Stimulated activated CD8-positive, alpha-beta memory T cell treated with anti-CD3 and anti-CD28 coated beads, Interleukin-7, amount 100 ng/mL, for 24 hours (primary cell): ENCODE measurements around the gene NRL.
"Not testable (repeated sequence)": the region's sequence is repeated elsewhere in the genome, so short reads cannot be mapped to it uniquely, and the experiment has no call there.

Source experiments
- DNase-seq: peaks from one replicate; pipeline ENCODE4 v3.0.0-alpha.2; 2020; ENCODE audit warnings: low read depth

NRL gene

GRCh38 chr14:24051789-24052655 lies 62.7 kb downstream of the NRL start, which contains the start of gene CARMIL3:
TSS of gene CARMIL3 (plus strand) at chr14:24052009. CDS start at chr14:24052154, 145 bp downstream.
- DNase-seq: peak; percentile 30

GRCh38 chr14:24051176-24051788 lies 63.5 kb downstream of the NRL start:
- DNase-seq: no peak

GRCh38 chr14:24050753-24051152 lies 64.0 kb downstream of the NRL start:
- not testable (repeated sequence) for DNase-seq

- not testable (repeated sequence) for DNase-seq
Observed at GRCh38 chr14:24049002-24049401, 65.7 kb downstream of the NRL start.

- no peak for DNase-seq
Observed at GRCh38 chr14:24042746-24043145, 72.0 kb downstream of the NRL start.

- DNase-seq: no peak
Observed at GRCh38 chr14:24040692-24041091, 74.1 kb downstream of the NRL start.

GRCh38 chr14:24038686-24039085 lies 76.1 kb downstream of the NRL start:
- DNase-seq: no peak

- no peak for DNase-seq
Observed at GRCh38 chr14:24037658-24038037, 77.1 kb downstream of the NRL start.

- DNase-seq: not testable (repeated sequence)
Observed at GRCh38 chr14:24036963-24037657, 77.6 kb downstream of the NRL start.

- no peak for DNase-seq
Observed at GRCh38 chr14:24036169-24036962, 78.4 kb downstream of the NRL start.

GRCh38 chr14:24035769-24036168 lies 79.0 kb downstream of the NRL start:
- not testable (repeated sequence) for DNase-seq

GRCh38 chr14:24032727-24033418 lies 81.9 kb downstream of the NRL start:
- no peak for DNase-seq

- DNase-seq: not testable (repeated sequence)
Observed at GRCh38 chr14:24031331-24031730, 83.4 kb downstream of the NRL start.

- DNase-seq: not testable (repeated sequence)
Observed at GRCh38 chr14:24029687-24030086, 85.1 kb downstream of the NRL start.
